Measurements from ENCODE around the gene ZNF784.

The ZNF784 gene

GRCh38 chr19:55620410-55621204 lies 3.8 kb downstream of the ZNF784 start:
- DNase-seq (ENCODE audit: low spot score) = no peak

- DNase-seq (ENCODE audit: low spot score) = no peak
Observed at GRCh38 chr19:55619286-55619685, 5.1 kb downstream of the ZNF784 start.

GRCh38 chr19:55618426-55618825 lies 5.9 kb downstream of the ZNF784 start:
- no peak for DNase-seq (ENCODE audit: low spot score)

GRCh38 chr19:55617426-55617825 lies 6.9 kb downstream of the ZNF784 start:
- no peak for DNase-seq (ENCODE audit: low spot score)

GRCh38 chr19:55616395-55616875 lies 7.9 kb downstream of the ZNF784 start:
- no peak for DNase-seq (ENCODE audit: low spot score)

GRCh38 chr19:55615543-55616394 lies 8.6 kb downstream of the ZNF784 start:
- DNase-seq (ENCODE audit: low spot score) = no peak

- no peak for DNase-seq (ENCODE audit: low spot score)
Observed at GRCh38 chr19:55614711-55615542, 9.4 kb downstream of the ZNF784 start.

GRCh38 chr19:55613930-55614710 lies 10.2 kb downstream of the ZNF784 start:
- no peak for DNase-seq (ENCODE audit: low spot score)

GRCh38 chr19:55613396-55613795 lies 11.0 kb downstream of the ZNF784 start:
- DNase-seq (ENCODE audit: low spot score) = no peak

GRCh38 chr19:55611983-55612645 lies 12.3 kb downstream of the ZNF784 start:
- no peak for DNase-seq (ENCODE audit: low spot score)

- no peak for DNase-seq (ENCODE audit: low spot score)
Observed at GRCh38 chr19:55611300-55611982, 12.9 kb downstream of the ZNF784 start.

GRCh38 chr19:55609326-55609725 lies 15.0 kb downstream of the ZNF784 start:
- no peak for DNase-seq (ENCODE audit: low spot score)

- DNase-seq (ENCODE audit: low spot score) = no peak
Observed at GRCh38 chr19:55606817-55607216, 17.5 kb downstream of the ZNF784 start.

GRCh38 chr19:55606471-55606787 lies 17.9 kb downstream of the ZNF784 start:
- no peak for DNase-seq (ENCODE audit: low spot score)

- DNase-seq (ENCODE audit: low spot score) = peak; percentile 88
Observed at GRCh38 chr19:55605637-55606470, 18.5 kb downstream of the ZNF784 start, which contains the start of gene ZNF865. ZNF865 (plus strand) TSS chr19:55605647; CDS start chr19:55613619, 7,972 bp downstream.

GRCh38 chr19:55605207-55605636 lies 19.1 kb downstream of the ZNF784 start:
- DNase-seq (ENCODE audit: low spot score) = peak; percentile 96

- no peak for DNase-seq (ENCODE audit: low spot score)
Observed at GRCh38 chr19:55603581-55604292, 20.6 kb downstream of the ZNF784 start.

- no peak for DNase-seq (ENCODE audit: low spot score)
Observed at GRCh38 chr19:55603115-55603514, 21.3 kb downstream of the ZNF784 start.

Measured in kidney tubule cell (primary cell).